IPS-11a (cell line): ENCODE data around the gene DDX1.
"Not testable (repeated sequence)": the region's sequence is repeated elsewhere in the genome, so short reads cannot be mapped to it uniquely, and the experiment has no call there.

Experiments
- H3K4me3 ChIP-seq: one replicate; pipeline ENCODE4 v1.5.1; 2013; ENCODE audit warnings: low read depth, low read length, control low read depth

DDX1 gene

DNA sequence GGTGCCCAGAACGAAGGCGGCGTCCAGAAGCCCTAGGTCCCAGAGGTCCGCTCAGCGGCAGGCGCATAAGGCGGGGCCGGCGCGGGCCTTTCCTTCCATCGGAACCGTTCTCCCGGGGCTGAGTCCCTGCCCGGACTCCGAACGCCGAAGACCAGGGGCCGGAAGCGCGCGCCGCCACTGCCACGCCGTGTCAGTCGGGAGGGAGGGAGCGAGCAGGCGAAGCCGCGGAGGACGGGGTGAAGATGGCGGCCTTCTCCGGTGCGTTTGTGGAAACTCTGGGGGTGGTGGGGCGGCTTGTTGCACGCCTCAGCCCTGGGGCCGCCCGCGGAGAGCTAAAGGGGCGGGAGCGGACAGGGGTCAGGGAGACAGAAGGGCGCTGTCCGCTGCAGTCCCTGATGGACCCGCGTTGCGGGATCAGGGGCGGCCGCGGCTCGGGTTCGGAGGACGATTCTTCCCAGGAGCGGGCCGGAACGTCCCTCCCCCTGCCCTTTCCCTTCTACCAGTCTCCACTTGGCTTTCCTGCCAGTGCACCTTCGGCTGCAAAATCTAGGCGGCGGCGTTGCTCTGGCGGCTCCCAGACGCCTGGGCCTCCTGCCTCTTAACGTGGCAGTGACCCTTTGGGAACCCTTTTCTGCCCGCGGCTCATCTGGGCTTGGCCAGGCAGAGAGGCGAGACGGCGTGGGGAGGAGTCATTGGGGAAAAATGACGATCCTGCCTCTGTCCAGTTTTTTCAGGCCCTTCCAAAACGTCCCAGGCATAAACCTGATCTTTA, at the start of gene DDX1:
DDX1 (plus strand) TSS at position 177 of the 772 bp plus-strand sequence; CDS start at position 243, 66 bp downstream.
- H3K4me3 ChIP-seq = peak within 1 kb of the TSS; percentile 92

DNA sequence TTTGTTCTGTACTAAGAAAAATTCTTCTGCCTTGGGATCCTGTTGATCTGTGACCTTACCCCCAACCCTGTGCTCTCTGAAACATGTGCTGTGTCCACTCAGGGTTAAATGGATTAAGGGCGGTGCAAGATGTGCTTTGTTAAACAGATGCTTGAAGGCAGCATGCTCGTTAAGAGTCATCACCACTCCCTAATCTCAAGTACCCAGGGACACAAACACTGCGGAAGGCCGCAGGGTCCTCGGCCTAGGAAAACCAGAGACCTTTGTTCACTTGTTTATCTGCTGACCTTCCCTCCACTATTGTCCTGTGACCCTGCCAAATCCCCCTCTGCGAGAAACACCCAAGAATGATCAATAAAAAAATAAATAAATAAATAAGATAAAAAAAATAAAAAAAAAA, 49.4 kb upstream of the DDX1 start:
- not testable (repeated sequence) for H3K4me3 ChIP-seq

DNA sequence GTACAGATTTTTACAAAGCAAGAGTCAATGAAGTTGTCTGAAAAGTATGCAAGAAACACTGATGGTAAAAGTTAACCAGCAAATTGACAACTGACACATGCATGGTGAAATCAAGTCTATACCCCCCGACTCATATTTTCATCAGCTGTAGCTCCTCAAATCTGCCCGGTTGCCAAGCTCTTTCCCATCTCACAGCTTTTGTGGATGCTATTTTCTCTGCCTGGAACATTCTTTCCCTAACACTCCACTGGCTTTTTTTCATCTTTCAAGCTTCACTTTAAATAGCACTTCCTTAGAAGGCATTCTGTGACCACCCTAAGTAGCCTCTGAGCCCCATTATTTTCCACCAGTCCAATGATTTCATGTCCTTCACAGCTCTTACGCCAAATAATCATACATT, 48.6 kb upstream of the DDX1 start:
- no peak overlapping the region for H3K4me3 ChIP-seq

DNA sequence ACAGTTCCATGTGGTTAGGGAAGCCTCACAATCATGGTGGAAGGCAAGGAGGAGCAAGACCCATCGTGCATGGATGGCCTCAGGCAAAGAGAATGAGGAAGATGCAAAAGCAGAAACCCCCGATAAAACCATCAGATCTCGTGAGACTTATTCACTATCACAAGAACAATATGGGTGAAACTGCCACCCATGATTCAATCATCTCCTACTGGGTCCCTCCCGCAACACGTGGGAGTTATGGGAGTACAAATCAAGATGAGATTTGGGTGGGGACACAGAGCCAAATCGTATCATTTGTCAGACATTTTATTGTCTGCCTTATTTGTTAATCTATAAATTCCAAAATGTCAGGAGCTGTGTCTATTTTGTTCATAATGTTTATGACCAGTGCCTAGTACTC, 48.1 kb upstream of the DDX1 start:
- no peak overlapping the region for H3K4me3 ChIP-seq

DNA sequence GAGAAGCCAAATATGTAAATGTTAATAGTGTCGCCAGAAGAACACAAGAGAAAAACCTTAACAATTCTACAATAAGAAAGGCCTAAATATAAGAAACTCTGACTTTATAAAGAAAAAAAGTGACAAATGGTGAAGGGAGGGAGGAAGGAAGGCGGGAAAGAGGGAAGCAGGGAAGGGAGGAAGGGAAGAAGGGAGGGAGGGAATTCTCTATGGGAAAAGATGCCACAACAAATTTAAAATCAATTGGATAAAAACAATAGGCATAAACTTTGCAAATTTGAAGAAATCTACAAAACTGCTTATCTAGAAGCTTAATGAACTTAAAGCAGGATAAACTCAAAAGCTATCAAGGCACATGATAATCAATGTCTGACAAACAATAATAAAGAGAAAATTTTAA, 47.4 kb upstream of the DDX1 start:
- H3K4me3 ChIP-seq = no peak overlapping the region

DNA sequence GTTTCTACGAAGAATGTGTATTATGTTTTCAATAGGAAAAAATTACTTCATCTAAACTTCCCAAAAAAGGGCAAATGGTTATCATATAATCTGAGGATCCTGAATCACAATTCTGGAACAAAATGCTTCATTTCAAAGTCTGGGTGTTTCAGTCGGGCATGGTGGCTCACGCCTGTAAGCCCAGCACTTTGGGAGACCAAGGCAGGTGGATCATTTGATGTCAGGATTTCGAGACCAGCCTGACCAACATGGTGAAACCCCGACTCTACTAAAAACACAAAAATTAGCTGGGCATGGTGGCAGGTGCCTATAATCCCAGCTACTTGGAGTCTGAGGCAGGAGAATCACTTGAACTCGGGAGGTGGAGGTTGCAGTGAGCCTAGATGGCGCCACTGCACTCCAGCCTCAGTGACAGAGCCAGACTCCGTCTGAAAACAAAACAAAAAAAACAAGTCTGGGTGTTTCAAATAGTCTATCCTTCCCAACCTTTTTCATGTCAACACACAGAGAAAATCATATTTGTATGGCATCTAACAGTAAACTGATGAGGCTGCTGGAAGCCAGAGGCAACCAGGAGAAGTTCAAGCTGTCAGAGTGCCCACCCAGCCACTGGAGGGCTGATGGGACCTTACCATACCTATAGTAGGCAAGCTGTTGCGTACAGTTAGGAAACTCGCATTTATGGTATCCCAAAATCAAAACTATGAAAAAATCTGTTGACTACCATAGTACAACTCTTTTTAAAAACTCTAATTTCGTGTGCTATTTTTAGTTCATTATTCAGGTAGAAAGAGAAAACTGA, 45.2 kb upstream of the DDX1 start:
- H3K4me3 ChIP-seq = no peak overlapping the region

DNA sequence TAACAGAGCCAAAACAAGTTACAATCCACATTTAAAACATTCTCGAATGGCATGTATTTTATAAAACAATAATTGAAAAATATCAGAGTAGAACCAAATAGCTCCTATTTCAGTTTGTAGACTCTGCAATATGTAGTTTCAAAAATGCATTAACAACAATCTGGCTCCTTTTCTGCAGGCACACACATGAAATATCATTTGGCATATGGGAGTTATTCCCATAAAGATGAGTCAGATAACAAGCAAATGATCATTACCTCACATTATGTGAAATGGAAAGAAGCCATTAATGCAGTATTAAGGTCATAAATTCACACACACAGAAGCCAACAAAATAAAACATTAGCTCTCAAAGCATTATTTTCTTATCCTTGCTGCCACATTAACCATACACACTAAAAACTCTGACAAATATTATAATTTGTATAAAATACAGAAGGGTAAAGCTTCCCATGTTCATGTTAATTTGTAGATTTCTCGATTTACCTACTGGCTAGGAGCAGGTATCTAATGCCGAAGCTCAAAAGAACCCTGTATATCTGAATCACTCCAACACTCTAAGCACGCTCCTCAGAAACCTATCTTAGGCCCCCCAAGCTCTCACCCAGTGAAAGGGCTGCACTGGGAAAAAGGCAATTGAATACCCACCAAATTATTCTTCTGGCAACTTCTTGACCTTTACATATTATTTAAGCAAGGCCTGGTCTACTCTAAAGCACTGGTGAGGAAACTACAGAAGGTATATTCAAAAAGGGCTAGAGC, 44.4 kb upstream of the DDX1 start:
- H3K4me3 ChIP-seq = no peak overlapping the region

DNA sequence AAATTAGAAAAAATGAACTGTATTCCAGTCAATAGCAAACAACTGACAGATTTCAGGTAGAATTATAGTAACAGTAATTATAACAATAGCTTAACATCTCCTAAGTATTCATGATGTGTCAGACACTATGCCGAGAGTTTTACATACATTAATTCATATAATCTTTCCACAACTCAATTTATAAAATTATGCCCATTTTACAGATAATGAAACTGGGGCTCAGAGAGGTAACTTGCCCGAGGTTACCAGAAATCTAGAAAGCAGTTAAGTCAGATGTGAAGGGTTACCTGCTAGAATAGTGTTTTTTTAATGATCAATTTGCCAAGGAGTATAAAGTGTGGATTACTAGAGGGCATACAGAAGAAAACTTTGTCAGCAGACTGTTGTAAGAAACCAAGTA, 42.7 kb upstream of the DDX1 start:
- no peak overlapping the region for H3K4me3 ChIP-seq

DNA sequence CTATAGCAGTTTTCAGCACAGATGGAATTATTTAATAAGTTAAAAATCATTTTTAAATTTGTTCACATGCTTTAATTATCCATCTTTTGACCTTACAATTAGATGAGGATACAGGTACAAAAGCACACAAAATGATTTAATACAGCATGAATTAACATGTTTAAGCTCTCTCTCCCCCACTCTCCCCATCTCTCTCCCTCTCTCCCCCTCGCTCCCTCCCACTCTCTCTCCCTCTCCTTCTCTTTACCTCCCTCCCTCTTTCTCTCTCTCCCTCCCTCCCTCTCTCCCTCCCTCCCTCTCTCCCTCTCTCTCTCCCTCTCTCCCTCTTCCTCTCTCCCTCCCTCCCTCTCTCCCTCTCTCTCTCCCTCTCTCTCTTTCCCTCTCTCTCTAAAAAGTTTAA, 38.1 kb upstream of the DDX1 start:
- H3K4me3 ChIP-seq = no peak overlapping the region

DNA sequence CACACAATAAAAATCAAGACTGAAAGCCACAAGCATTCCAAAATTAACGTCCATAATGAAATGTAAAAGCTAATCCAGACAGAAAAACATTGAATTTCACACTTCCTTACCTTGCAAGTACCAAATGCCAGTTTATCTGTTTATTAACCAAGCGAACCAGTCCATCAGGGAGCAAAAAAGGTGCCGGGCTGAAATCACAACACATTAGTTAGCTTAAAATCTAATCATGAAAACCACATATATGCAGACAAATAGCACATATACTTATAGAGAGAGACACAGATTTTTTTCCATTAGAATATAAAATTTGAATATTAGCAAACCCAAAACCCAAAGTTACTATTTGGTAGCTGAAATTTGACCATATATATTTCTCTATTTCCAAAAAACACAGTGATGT, 37.7 kb upstream of the DDX1 start:
- H3K4me3 ChIP-seq = no peak overlapping the region

DNA sequence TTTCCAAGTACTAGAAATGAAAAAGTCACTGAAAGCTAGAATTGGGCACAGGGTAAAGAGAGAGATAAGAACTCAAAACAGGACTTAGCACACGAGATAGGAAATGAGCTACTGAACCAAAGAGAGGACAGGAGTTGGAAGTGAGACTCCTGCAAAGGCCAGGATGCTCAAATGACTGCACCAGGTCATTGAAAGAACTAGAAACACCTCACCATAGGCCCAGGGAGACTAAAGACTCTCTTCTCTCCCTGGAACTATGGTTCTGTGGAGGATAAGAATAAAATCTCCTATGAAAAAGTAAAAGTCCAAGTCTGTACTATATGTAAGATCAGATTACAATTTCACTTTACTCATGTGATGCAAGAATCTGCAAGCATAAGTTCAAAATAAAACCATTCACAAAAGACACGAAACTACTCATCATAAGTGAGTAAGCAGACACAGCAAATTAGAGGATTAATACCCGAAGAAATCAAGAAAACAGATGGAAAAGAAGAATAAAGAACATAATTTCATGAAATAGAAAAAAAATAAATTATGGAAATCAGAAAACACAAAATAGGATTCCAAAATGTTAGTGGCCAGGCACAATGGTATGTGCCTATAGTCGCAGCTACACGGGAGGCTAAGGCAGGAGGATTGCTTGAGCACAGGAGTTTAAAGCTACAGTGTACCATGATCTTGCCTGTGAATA, 37.0 kb upstream of the DDX1 start:
- no peak overlapping the region for H3K4me3 ChIP-seq

DNA sequence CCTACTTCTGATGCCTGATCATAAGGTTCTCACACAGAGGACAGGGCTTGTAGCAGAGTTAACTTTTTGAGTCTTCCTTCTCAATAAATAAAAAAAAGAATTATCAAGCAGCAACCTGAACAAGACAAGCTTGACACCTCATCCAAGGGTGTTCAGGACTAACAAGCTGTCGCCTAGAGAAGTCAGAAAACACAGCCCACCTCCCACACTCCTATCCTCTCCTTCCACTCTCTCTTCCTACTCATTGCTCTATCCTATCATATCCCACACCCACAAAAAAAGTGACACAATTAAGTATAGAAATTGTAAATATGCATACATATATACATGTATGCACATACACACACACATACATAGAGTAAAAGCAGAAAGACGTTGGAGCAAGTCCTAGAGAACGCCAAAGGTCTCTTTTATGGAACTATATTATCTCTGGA, 35.9 kb upstream of the DDX1 start:
- no peak overlapping the region for H3K4me3 ChIP-seq

DNA sequence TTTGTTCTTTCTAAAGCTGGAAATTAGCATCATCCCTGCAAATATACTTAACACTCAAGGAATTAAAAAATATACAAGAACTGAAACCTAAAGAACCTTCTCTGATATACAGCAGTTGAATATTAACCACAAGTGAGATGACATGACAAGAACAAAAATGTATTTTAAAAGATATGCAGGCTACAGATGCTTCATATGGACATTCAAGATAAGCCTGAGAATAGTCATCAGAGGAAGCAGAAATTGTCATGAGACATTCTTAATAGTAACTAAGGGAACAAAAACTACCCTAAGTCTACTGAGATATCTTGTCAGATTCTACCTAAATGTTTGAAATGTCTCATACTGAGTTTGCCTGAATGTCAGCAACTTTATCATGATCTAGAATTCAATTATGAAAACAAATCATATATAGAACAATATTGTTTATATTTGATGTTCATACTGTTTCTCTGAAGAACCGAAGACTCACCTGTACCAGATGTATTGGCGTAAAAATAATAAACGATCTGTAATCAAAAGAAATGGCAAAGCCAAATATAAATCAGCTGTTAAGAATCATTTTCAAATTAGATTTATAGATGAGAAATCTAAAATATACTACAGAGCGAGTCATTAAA, 35.2 kb upstream of the DDX1 start:
- H3K4me3 ChIP-seq = no peak overlapping the region

DNA sequence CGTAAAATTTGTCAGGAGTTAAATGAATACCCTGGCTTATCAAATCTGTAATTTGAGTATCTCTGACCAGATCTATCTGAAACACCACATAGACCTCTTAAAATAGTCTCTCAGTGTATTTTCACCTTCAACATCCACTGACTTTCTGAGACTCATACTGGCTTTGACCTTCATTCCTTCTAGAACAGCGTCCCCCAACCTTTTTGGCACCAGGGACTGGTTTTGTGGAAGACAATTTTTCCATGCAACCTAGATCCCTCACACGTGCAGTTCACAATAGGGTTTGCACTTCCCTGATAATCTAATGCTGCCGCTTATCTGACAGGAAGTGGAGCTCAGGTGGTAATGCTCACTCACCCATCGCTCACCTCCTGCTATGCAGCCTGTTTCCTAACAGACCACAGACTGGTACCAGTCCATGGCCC, 33.8 kb upstream of the DDX1 start:
- H3K4me3 ChIP-seq = no peak overlapping the region

DNA sequence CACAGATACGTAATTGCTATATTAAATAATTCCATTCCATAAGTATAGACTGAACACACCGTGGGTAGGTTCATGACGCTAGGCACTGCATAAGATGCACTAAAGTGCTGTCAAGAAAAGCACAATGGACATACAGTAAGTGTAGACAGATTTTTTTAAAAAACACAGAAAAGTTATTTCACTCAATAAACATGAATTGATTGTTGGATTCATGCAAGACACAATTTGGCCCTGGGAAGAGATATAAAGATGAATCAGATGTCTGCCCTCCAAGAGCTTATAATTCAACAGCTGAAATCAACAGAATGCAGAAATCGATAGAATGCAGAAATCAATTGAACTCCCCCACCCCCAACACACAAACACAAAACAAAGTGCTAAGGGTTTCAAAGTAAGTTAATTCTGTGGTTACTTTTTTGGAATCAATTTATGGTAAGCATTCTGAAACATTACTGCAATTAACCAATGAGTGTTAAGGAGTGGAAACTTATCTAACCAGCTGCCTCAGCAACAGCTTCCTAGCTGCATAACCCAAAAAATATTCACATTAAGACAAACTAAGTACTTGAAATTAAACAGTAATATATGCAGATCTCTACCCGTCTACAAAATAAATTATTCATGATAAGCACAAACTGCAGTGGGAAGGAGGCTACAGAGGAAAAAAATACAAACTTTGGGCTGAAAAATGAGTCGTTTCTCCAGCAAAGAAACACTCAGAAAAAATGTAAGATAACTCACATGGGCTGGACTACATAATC, 32.1 kb upstream of the DDX1 start:
- no peak overlapping the region for H3K4me3 ChIP-seq

DNA sequence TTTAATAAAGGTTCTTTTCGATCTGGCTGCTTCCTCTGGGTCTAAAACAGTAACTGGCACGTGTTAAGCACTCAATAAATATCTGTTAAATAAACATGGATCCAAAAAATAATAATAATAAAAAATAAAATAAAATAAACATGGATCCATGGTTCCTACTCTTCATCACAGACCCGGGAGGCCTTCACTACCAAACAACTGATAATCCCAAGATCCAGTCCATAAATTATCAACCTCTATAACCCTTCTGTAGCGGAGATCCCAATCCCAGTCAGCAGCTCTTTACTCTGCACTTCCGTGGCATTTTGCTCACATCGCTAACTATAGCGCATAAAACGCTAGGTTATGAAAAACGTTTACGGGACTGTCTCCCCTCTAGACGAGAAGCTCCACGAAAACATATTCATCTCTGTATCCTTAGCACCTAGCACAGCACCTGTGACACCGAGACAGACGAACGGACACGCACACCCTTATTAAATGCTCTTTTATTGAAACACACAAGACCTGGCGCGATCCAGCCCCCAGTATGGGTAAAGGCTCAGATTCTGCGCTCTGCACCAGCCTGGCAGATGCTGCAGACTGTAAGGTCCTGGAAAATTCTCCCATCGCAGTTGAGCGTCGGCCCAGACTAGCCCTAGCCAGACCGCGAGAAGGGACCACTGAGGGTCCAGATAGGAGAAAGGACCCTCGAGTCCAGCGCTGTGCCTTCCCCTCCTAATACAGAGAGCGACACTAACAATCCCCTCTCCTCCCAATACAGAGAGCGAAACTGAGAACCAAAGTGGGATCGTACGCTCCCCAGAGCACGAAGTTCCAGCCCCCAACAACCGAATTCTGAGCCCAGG, 31.3 kb upstream of the DDX1 start:
- H3K4me3 ChIP-seq = peak overlapping the region; percentile 91

DNA sequence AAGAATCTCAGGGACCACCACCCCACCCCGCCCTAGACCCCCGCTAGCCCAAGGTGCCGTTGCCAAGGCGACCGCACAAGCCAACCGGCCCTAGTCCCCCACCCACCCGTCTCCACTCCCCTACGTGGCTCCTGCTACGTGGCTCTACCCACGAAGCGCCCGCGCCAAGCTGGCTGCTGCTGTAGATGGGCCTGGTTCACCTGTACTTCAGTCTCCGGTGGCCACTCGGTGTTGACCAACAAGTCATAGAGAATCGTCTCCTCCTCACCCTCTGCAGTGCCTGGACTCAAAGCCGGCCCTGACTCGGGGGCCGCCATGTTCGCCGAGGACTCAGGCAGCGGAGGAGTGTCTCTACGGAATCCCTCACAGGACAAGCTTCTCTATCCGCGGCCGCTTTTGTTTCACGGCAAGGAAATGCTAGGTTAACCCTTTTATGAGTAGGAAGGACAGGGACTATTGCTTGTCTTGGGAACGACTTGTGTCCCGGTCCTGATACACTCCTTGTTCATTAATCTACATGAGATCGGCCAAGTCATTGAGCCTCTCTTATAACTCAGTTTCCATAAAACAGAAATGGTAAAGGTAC, 30.6 kb upstream of the DDX1 start, which contains the start of gene NBAS:
NBAS (minus strand) TSS at position 347 of the 586 bp plus-strand sequence; CDS start at position 317, 30 bp downstream.
- H3K4me3 ChIP-seq = peak within 1 kb of the TSS; percentile 91
